Bronchial epithelial cell (primary cell): ENCODE data around the gene CNTNAP2. TPM values are rescaled to one million over a fixed set of nuclear protein-coding genes. Genes with fewer than 3 reads are reported as not detected.

Source experiments
- DNase-seq: peaks from one replicate; pipeline ENCODE4 v3.0.0-alpha.2; 2010; ENCODE audit warnings: low read depth
- FAIRE-seq: peaks from 2 replicates; lab custom pipeline; 2011; peaks lifted over from hg19 to GRCh38; lab: Jason Lieb, UNC
- H3K27me3 ChIP-seq: 2 replicates; pipeline ENCODE4 v1.5.1; 2011; ENCODE audit warnings: low read length; ENCODE audit not compliant: control insufficient read depth, insufficient read depth
- H3K36me3 ChIP-seq: 2 replicates; pipeline ENCODE4 v1.5.1; 2011; ENCODE audit warnings: low read length; ENCODE audit not compliant: control insufficient read depth, insufficient read depth
- H3K4me3 ChIP-seq: 2 replicates; pipeline ENCODE4 v1.5.1; 2011; ENCODE audit warnings: mild to moderate bottlenecking, low read depth, low read length, control low read depth
- total RNA-seq: library from RNA; depleted of rRNA; stranded (reverse); fragments of >200 nt; gene quantifications from 2 replicates; pipeline ENCODE4 v1.2.1, GENCODE V29; 2014
- TF ChIP-seq, protein P1 (sequence below): IDR thresholded peaks from 2 replicates; pipeline ENCODE4 v1.5.1; 2011; ENCODE audit warnings: mild to moderate bottlenecking, moderate library complexity, low read length, control low read depth, inconsistent platforms; ENCODE audit not compliant: insufficient read depth, severe bottlenecking

The CNTNAP2 gene
- total RNA-seq, 1 donor from 2014 or later: 0.26 TPM

DNA sequence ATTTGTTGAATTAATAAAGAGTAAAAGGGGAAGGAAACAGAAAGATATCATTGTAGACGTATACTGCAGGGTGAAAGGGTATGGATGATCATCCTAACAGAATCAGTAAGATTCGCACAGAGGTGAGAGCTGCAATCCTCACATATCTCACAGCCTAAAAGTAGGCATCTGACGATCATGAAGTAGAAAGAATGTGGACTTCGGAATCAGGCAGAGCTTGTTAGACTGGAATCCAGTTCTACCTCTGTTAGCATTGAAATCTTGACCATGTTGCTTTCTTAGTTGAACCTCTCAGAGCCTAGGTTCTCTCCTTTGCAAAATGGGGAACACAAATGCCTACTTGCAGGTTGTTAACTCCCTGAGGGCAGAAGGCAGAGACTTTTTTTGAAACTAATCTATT, 2154.0 kb downstream of the CNTNAP2 start:
- FAIRE-seq: no peak
- no peak for DNase-seq
- Histone ChIP-seq H3K4me3 (no peak overlapping the region), H3K36me3 (no peaks in the 10 kb centered on the region), H3K27me3 (no peaks in the 10 kb centered on the region)
- TF ChIP-seq, protein P1, sequence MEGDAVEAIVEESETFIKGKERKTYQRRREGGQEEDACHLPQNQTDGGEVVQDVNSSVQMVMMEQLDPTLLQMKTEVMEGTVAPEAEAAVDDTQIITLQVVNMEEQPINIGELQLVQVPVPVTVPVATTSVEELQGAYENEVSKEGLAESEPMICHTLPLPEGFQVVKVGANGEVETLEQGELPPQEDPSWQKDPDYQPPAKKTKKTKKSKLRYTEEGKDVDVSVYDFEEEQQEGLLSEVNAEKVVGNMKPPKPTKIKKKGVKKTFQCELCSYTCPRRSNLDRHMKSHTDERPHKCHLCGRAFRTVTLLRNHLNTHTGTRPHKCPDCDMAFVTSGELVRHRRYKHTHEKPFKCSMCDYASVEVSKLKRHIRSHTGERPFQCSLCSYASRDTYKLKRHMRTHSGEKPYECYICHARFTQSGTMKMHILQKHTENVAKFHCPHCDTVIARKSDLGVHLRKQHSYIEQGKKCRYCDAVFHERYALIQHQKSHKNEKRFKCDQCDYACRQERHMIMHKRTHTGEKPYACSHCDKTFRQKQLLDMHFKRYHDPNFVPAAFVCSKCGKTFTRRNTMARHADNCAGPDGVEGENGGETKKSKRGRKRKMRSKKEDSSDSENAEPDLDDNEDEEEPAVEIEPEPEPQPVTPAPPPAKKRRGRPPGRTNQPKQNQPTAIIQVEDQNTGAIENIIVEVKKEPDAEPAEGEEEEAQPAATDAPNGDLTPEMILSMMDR: no peak

DNA sequence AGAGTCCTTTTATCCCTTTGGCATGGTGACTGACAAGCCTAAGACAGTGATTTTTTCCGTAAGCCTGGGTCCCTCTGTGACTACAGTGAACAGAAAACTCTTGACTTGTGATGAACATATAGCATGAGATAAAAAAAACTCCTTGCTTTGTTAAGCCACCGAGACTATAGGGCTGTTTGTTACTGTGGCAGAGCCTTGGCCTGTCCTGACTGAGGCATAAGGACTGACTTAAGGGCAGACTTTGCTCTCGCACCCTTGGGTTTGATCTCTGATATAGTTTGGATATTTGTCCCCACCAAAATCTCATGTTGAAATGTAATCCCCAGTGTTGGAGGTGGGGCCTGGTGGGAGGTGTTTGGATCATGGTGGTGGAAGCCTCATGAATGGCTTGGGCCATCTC, 2157.5 kb downstream of the CNTNAP2 start:
- no peak overlapping the region for H3K4me3 ChIP-seq
- FAIRE-seq (no peak), DNase-seq (no peak)
- no peaks in the 10 kb centered on the region for H3K36me3 ChIP-seq
- no peaks in the 10 kb centered on the region for H3K27me3 ChIP-seq
- TF ChIP-seq, protein P1: no peak

DNA sequence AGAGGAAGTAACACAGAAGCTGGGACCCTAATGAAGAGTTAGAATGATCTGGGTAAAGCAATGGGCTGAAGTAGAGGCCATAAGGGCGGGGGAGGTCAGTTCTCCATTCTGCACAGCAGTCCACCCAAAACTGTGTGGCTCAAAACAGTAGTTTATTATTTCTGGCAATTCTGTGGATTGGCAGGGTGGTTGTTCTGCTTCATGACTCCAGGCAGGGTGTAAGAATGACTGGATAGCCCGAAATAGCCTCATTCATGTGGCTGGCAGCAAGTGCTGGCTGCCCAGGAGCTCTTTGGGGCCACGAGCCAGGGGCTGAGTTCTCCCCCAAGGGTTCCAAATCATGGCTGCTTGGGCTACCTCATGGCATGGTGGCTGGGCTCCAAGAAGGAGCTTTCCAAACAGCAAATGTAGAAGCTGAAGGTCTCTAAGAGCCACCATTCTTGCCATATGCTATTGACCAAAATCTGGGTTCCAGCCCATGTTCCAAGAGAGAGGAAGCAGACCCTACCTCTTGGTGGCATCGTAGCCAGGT, 2158.8 kb downstream of the CNTNAP2 start:
- DNase-seq (no peak), FAIRE-seq (no peak)
- TF ChIP-seq, protein P1: no peak
- Histone ChIP-seq H3K27me3 (no peaks in the 10 kb centered on the region), H3K4me3 (no peak overlapping the region), H3K36me3 (no peaks in the 10 kb centered on the region)

DNA sequence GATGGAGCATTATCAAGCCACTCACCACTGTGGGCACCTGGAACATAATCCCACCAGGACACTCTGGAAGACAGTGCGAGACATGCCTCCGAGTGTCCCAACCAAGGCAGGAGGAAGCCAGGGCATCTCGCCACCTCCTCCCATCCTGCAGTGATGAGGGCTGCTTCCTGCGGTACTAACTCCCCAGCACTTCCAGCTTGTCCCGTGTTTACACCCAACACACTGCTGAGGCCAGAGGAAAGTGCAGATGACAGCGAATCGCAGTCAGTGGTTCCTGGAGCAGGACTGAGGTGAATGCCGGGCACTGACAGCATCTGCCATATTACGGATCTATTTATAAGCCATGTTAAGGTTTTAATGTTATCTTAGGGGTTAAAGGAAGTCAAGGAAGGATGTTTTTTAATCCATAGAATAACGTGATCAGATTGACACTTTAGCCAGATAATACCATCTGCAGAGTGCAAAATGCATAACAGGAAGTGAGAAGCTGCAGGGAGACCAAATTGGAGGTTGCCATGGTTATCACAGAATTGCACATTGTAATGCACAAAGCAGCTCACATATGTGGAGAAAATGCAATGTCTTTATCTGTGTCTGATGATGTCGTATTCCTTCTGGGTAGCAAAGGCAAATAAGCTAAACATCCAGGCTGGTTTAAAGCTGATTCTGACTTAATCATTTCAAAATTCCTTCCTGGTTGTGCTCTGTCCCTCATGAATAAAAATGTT, 2159.9 kb downstream of the CNTNAP2 start:
- H3K27me3 ChIP-seq: no peaks in the 10 kb centered on the region
- no peaks in the 10 kb centered on the region for H3K36me3 ChIP-seq
- DNase-seq (no peak), FAIRE-seq (no peak)
- no peak overlapping the region for H3K4me3 ChIP-seq
- TF ChIP-seq, protein P1: no peak

DNA sequence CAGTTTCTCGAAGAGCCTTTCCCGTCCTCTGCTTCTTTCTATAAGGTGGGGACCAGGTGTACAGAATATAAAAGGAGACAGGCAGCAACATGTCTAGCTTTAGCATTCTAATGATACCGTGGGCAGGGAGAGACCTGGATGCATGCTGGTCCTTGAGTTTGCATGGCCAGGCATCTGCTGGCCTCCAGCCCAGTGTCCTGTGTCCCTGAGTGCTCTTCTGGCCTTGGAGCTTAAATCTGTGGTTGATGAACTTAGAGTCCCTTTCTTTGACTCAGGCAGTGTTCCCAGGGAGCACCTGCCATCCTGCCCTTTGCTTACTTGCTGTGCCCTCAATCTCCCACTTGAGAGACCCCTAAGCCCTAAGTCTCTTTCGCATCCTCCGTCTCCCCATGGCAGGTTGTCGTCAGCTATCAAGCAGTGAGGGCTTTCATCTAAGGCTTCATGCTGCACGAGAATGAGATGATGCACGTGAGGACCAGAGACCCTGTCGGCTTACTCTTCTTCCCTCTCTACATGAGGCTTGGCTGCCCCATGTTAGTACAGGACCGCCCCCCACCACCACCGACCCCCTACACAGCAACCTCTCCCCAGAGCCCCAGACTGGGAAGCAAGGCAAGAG, 2160.6 kb downstream of the CNTNAP2 start:
- Histone ChIP-seq H3K36me3 (no peaks in the 10 kb centered on the region), H3K27me3 (no peaks in the 10 kb centered on the region), H3K4me3 (no peak overlapping the region)
- TF ChIP-seq, protein P1: no peak
- FAIRE-seq (no peak), DNase-seq (no peak)

DNA sequence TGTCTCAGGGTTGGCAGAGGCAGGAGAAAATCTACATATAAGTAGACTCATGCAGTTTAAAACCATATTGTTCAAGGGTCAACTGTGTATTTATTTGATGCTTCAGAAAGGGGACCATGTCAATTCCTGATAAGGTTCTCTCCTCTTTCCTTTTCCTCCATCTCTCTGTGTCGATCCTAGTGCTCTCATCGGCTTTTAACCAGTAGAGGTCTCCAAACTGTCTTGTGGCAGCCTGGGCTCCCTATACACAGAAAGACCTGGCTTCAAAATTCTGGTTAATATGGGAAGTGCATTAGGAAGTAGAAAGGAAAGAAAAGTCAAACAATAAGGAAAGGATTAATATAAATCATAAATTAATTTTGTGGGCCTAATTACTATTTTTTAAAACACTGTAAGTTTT, 2169.5 kb downstream of the CNTNAP2 start:
- no peak overlapping the region for H3K4me3 ChIP-seq
- no peaks in the 10 kb centered on the region for H3K36me3 ChIP-seq
- DNase-seq (peak; percentile 32), FAIRE-seq (no peak)
- no peaks in the 10 kb centered on the region for H3K27me3 ChIP-seq
- TF ChIP-seq, protein P1: peak; percentile 67
